ENCODE data around the gene CAPN10.

GRCh38 chr2:240575101-240575965 lies 11.2 kb upstream of the CAPN10 start:
- TF ChIP-seq, protein P1, sequence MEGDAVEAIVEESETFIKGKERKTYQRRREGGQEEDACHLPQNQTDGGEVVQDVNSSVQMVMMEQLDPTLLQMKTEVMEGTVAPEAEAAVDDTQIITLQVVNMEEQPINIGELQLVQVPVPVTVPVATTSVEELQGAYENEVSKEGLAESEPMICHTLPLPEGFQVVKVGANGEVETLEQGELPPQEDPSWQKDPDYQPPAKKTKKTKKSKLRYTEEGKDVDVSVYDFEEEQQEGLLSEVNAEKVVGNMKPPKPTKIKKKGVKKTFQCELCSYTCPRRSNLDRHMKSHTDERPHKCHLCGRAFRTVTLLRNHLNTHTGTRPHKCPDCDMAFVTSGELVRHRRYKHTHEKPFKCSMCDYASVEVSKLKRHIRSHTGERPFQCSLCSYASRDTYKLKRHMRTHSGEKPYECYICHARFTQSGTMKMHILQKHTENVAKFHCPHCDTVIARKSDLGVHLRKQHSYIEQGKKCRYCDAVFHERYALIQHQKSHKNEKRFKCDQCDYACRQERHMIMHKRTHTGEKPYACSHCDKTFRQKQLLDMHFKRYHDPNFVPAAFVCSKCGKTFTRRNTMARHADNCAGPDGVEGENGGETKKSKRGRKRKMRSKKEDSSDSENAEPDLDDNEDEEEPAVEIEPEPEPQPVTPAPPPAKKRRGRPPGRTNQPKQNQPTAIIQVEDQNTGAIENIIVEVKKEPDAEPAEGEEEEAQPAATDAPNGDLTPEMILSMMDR (conservative IDR thresholded peaks at IDR 0.05) = no peak
- TF ChIP-seq ZFX (IDR thresholded peaks at IDR 0.05) = no peak

Data from C4-2B (cell line).